NCI-H2196 treated with DMSO at 0.1 percent for 48 hours (cell line): Measurements from ENCODE around the gene POFUT1.

ENCODE experiments used
- DNase-seq: peaks from one replicate; lab custom pipeline; 2025; ENCODE audit not compliant: unreplicated experiment; lab: John Stamatoyannopoulos, UW

The POFUT1 gene

DNA sequence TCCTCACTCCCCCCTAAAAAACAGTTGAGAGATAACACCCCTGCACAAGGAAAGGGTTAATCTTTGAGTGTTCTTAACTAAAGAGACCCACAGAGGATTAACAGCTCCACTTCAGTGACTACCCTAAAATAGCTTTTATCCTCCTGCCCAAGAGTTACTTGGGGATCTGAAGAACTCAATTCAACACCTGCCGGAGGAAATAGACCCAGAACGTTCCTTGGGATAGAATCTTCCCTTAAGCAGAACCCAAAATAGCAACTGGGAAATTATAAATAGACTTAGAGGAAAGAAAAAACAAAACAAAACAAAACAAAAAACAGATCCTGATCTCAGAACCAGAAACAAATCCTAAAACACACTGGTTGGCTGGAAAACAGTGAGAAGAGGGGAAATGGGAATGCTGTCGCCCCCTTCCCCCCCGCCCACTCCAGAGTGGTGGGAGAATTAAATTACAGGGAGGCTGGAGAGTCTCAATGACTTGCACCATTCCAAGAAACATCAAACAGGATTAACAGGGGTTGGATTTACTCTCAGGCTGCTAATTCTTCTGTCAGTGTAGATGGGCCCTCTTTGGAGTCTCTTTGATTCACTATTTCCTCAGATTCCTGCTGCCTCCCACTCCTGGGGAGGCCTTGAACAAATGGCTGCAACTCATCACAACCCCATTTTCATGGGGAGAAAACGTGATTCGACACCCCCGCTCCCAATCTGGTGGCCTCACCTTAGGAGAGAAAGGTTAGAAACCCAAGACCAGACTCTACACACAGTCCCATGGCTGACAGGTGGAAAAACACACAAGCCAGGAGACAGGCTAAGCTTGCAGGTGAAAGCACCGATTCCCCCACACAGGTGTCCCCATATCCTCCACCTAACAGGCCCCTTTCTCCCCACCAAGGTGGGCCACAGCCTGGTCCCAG is 1.6 kb upstream of the POFUT1 start:
- no peak for DNase-seq

DNA sequence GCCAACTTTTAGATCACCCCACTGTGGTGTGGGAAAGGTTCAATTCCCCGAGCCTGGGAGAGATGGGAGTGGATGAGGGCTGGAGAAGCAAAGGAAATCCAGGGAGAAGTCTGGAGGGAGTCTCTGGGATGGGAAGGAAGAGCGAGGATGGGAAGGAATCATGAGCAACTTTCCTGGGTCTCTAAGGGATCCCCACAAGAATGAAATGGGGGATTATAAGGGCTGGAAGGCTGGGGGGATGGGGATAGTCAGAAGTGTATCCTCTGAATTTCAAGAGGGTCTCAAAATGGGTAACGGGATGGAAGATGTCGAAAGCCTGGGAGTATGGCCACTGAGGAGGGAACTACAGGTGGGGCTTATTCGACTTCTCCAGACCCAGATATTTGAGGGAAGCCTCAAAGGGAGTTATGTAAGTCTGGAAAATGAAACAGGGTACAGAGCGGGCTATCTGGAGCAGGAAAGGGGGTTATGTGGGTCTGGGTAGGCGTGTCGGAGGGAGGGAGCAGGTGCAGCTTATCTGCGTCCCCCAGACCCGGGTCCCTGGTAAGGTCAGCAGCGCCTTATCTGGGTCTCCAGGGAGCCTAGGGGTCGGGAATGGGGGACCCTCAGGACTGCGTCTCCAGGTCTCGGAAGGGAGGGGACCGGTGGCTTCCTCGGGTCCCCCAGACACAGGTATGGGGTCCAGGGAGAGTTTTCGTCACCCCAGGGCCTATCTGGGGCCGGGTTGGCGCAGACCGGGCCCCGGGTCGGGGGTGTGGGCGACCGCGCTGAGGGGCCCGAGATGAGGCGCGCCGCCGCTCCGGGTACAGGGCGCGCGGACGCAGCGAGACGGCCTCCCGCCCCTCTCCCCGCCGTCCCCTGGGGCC is 687 bp upstream of the POFUT1 start:
- no peak for DNase-seq

DNA sequence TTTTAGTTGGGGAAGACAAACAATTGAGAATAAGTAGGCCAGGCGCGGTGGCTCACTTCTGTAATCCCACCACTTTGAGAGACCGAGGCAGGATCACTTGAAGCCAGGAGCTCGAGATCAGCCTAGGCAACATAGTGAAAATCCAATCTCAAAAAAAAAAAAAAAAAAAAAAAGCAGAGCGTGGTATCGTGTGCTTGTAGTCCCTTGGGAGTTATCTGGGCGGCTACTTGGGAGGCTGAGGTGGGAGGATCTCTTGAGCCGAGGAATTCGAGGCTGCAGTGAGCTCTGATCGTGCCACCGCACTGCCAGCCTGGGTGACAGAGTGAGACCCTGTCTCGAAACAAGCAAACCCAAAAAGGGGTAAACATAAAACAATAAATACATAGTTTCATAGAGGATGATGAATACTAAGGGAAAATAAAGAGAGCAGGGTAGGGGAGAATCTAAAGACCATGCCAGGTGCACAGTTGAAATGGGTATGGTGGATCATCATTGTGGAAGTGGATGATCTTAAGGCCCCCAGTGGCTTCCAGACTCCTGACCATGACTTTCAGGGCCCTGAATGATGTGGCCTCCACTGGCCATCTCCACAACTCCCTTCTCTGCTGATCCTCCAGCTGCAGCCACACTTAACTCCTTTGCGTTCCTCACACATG is 947 bp downstream of the POFUT1 start:
- DNase-seq = no peak

DNA sequence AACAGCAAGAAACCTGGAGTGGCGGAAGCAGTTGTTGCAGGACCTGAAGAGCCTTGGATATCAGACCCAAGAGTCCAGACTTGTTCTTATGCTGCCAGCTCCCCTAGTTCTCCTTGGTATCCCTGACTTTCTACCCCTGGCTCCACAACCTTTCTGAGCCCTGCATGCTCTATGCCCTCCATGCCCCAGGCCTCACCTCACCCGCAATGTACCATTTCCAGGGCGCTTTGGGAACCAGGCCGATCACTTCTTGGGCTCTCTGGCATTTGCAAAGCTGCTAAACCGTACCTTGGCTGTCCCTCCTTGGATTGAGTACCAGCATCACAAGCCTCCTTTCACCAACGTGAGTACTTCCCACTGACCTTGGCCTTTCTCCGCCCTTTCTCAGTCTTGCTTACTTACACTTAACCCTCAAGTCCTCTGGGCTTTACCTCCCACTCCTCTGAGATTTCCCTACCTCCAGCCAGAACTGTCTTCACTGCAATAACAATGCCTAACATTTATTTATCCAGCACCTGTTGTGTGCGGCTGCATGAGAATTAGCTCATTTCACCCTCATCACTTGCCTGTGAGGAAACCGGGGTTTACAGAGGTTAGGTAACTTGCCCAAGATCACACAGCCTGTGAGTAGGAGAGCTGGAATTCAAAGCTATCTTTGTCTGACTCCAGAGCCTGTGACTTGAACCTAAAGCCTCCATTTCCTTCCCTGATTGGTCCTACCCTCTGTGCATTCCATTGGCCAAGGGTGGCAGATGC is 2.3 kb downstream of the POFUT1 start:
- no peak for DNase-seq

DNA sequence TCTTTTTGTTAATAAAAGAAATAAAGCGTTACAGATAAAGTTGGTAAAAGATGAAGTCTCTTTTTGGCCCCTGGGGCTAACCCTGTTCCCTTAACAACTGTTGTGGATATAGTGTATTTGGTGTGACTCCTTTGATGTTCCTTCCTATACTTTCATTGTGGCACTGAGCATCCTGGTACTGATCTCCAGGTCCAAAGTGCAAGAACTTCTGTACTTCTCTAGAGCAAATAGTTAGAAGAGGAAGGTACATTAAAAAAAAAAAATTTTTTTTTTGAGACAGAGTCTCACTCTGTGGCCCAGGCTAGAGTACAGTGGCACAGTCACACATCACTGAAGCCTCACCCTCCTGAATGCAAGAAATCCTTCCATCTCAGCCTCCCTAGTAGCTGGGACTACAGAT is 6.2 kb downstream of the POFUT1 start:
- DNase-seq = no peak

DNA sequence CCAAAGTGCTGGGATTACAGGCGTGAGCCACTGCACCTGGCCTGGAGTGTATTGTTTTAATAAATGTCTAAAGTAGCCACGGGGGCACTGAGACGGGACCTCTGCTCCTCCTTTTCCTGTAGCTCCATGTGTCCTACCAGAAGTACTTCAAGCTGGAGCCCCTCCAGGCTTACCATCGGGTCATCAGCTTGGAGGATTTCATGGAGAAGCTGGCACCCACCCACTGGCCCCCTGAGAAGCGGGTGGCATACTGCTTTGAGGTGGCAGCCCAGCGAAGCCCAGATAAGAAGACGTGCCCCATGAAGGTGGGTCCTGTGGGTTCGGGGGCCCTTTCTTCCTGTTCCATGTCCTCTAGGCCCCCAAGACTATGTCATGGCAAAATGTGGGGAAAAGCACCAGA is 7.5 kb downstream of the POFUT1 start:
- DNase-seq = no peak

DNA sequence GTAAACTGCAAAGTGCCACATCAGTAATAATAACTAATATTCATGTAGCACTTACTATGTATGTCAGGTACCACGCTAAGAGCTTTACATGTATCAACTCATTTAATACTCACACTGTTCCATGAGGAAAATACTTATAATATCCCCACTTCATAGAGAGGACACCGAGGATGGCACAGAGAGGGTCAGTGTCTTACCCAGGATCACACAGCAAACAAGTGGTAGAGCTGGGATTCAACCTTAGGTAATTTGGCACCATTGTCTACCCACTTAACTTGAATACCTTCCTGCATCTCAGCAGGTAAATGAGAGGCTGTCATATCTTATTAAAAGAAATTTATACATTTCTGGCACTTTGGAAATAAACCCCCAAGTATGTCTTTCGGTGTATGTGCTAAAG is 8.0 kb downstream of the POFUT1 start:
- no peak for DNase-seq

DNA sequence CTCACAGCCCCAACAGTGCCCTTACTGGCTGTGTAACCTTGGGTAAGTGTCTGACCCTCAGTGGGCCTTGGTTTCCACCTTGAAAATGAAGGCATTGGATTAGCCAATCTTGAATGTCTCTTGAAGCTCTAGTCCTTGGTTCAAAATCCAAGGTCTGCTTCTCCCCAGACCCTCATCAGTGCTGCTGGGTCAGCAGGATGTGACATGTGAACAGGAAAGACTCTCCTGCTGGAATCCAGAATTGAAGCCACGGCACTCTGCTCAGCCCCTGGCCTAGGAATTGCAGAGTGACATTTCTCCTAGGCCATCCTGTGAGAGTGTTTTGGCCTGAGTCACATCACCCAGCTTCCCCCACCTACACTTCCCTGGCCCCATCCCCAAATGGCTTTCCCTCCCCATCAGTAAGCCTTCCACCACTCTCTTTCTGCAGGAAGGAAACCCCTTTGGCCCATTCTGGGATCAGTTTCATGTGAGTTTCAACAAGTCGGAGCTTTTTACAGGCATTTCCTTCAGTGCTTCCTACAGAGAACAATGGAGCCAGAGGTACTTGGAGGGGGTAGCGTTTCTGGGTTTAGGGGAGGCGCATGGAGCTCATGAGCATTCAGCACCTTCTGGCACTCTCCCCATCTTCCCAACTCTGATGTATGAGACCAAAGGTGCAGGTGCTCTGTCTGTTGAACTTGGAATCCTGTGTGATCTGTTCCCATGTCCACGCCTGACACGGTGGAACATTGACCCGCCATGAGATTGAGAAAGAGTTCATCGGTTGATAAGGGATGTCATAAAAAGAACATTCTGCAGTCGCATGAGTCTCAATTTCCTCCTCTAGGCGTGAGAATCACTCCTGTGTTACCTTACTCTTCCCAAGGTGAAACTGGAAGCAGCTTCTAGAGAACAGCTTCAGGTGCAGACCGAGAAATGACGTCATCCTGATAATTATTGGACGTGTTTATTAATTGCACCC is 8.8 kb downstream of the POFUT1 start:
- DNase-seq = no peak

DNA sequence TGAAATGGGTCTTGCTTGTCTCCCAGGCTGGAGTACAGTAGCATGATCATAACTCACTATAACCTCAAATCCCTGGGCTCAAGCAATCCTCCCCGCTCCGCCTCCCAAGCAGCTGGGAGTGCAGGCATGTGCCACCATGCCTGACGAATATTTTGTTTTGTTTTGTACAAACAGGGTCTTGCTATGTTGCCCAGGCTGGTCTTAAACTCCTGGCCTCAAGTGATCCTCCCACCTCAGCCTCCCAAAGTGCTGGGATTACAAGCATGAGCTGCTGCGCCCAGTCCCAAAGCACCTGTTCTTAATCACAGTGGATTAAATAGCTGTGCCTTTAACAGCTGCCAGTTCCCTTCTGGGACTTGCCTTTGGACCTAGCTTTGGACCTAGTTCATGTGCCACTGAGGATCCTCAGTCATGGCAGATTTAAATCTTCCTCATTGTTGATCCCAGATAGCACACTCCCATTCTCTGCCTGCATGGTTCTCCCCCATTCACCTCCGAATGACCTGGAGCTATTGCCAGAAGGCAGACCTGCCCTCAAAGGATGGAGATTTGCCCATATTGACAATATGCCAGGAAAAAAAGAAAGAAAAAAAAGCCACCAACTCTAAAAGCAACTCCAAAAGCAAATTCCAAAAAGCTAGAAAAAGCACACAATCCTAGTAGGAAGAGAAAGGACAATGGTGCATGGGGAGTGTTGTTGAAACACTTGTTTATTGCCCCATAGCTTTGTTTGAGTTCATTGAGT is 10.6 kb downstream of the POFUT1 start:
- DNase-seq = no peak

DNA sequence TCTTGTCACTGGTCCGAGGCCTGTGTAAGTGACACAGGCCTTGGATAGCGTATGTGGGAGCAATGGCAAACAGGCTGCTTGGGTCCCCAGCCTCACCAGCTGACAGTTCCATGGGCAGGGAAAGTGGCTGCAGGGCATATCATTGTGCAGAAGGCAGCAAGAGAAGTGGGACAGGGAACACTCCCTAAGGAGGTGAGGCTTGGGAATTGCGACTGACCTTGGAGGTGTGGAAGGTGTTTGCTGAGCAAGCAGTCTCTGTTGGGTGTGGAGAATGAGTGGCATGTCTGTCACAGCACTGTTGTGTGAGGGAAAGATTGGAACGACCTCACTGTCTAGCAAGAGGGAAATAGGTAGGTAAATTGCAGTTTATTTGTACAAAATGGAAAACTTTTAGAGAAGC is 16.8 kb downstream of the POFUT1 start:
- DNase-seq = no peak

DNA sequence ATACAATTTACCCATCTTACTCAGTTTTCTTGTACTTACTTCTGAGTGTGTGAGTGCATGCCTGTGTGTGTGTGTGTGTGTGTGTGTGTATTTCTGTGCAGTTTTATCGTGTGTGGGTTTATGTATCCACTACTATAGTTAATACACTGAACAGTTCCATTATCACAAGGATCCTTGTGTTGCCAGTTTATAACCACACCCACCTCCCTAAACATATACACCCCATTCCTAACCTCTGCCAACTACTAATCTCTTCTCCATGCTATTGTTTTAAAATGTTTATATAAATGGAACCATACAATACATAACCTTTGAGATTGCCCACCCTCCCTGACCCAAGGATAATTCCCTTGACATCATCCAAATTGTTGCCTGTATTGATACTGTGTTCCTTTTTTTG is 18.7 kb downstream of the POFUT1 start:
- DNase-seq = no peak

DNA sequence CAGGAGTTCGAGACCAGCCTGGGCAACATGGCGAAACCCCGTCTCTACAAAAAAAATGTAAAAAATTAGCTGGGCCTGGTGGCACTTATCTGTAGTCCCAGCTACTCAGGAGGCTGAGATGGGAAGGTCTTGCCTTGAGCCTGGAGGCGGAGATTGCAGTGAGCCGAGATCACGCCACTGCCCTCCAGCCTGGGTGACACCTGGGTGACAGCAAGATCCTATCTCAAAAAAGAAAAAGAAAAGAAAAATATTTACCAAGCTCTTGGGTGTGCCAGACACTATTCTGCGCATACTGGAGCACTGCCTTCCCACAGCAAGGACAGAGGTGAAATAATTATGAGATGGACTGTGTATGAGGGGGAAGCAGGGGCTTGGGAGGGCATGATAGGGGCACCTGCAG is 19.6 kb downstream of the POFUT1 start:
- DNase-seq = no peak

DNA sequence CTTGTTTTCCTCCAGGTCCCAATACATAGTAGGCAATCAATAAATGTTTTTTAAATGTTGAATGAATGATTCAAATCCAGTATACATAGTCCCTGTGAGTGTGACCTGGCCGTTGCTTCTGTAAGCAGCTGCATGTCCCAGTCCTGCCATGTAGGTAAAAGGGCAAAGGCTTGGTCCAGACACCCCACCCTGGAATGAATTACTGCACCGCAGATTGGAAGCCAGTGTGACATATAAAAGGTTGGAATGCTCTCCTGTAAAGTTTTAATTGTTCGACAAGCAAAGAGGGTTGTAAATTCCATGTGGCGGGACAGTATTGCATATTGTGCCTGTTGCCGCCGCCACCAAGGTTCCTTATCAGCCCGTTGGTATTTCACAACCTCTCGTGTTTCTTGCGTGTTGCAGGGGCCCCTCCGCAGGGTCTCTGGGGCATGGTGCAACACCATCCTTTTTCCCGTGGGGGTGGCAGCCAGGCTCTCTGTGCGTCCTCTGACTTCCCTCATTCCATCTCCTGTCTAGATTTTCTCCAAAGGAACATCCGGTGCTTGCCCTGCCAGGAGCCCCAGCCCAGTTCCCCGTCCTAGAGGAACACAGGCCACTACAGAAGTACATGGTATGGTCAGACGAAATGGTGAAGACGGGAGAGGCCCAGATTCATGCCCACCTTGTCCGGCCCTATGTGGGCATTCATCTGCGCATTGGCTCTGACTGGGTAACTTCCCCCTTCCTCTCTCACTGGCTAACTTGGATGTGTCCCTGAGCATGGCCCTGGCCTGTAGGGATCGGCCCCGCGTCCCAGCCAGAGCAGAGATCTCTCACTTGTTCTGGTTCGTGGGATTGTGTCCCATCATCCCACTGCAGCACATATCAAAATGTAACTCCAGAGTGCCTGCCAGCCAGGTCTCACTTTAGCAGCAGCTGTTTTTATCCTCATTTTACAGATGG is 20.3 kb downstream of the POFUT1 start:
- DNase-seq = no peak

DNA sequence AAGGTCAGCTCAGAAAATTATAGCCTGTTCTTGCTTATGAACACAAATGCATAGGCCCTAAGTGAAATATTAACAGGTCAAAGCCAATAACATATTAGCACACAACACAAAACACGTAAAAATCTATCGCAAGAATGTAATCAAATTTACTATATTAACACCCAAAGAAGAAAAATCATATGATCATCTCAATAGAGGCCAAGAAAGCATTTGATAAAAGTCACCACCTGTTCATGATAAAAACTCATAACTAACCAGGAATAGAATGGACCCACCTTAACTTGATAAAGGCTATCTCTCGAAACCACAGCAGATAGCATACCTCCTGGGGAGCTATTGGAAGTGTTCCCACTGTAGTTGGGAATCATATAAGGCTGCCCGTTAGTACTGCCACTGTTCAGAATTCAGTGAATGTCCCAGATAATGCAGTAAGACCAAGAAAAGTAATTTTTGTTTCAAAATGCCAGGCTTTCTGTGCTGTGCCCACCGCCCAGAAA is 21.6 kb downstream of the POFUT1 start:
- no peak for DNase-seq

DNA sequence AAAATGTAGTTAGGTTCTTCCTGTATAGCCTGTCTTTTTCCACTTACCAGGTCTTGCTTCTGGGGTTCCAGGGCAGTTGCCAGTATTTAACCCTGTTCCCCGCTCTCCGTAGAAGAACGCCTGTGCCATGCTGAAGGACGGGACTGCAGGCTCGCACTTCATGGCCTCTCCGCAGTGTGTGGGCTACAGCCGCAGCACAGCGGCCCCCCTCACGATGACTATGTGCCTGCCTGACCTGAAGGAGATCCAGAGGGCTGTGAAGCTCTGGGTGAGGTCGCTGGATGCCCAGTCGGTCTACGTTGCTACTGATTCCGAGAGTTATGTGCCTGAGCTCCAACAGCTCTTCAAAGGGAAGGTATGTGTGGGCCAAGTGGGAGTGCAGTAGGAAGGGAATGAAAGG is 23.0 kb downstream of the POFUT1 start:
- DNase-seq = no peak

DNA sequence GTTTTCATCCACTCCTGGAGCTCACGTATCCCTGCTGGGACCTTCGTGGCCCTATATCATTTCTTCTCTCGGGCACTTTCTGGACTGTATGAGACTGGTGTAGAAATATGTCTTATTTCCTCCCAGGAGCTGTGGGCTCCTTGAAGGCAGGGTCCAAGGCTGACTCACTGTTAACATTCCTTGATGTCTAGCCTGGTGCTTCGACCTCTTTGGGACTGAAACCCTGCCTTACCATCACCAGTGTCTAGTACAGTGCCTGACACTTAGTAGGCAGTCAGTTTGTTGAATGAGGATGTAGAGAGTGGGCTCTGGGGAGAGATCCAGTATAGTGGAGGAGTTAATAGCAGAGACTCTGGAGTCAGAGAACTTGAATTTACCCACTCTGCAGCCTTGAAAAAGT is 23.6 kb downstream of the POFUT1 start:
- DNase-seq = no peak

DNA sequence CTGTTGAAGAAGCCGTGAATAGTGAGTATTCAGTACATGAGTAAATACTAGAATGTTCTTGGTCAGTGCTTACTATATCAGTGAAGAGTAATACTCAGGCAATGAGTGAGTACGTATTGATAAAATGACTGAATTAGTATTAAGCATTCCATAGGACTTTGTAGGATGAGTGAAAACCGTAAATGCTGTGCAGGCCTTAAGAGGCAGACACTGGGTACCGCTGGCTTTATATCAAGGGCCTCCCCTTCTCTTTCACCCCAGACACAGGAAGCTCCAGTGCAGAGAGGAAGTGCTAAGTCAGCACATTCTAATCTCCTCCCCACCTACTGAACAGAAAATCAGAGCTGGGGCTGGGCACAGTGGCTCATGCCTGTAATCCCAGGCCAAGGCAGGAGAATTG is 24.2 kb downstream of the POFUT1 start:
- DNase-seq = no peak
